Measurements from ENCODE around the gene GCNT1.

Gene GCNT1

DNA sequence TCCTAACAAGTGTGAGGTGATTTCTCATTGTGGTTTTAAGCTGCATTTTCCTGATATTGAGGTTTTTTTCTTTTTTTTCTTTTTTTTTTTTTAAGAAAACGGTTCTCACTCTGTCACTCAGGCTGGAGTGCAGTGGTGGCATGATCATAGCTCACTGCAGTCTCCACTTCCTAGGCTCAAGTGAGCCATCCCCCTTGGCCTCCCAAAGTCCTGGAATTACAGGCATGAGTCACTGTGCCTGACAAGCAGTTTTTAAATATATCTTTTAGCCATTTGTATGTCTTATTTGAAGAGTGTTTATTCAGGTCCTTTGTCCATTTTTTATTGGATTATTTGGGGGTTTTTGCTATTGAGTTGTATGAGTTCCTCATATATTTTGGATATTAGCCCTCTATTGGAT, 53.8 kb downstream of the GCNT1 start:
- H3F3A ChIP-seq (ENCODE audit: insufficient read depth, low read length), result no peaks in the 10 kb centered on the region
- H3K4me1 ChIP-seq (ENCODE audit: insufficient read depth, low read length, severe bottlenecking), result peaks cover 22% of the 10 kb centered on the region
- TF ChIP-seq, protein P1, sequence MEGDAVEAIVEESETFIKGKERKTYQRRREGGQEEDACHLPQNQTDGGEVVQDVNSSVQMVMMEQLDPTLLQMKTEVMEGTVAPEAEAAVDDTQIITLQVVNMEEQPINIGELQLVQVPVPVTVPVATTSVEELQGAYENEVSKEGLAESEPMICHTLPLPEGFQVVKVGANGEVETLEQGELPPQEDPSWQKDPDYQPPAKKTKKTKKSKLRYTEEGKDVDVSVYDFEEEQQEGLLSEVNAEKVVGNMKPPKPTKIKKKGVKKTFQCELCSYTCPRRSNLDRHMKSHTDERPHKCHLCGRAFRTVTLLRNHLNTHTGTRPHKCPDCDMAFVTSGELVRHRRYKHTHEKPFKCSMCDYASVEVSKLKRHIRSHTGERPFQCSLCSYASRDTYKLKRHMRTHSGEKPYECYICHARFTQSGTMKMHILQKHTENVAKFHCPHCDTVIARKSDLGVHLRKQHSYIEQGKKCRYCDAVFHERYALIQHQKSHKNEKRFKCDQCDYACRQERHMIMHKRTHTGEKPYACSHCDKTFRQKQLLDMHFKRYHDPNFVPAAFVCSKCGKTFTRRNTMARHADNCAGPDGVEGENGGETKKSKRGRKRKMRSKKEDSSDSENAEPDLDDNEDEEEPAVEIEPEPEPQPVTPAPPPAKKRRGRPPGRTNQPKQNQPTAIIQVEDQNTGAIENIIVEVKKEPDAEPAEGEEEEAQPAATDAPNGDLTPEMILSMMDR (IDR thresholded peaks at IDR 0.05; ENCODE audit: low read length), result no peak
- no peak for TF ChIP-seq EZH2 (IDR thresholded peaks at IDR 0.05; ENCODE audit: borderline replicate concordance, low read length)
- H3K9me3 ChIP-seq (ENCODE audit: low read length), result peaks cover 3% of the 10 kb centered on the region; the same call in 1 of the 2 replicates
- H3K4me3 ChIP-seq (ENCODE audit: low read depth, low read length, poor library complexity, severe bottlenecking), result no peak overlapping the region
- H3K9ac ChIP-seq (ENCODE audit: low read length), result no peak overlapping the region
- H3K27me3 ChIP-seq (ENCODE audit: insufficient read depth, low read length), result no peaks in the 10 kb centered on the region
- no peaks in the 10 kb centered on the region; the same call in 1 of the 2 replicates for H3K36me3 ChIP-seq (ENCODE audit: insufficient read depth, low read length)
- no peaks in the 10 kb centered on the region for H3K79me2 ChIP-seq (ENCODE audit: insufficient read depth, low read length)
- no peak overlapping the region for H3K4me2 ChIP-seq (ENCODE audit: low read length)
- no peak overlapping the region for H3K27ac ChIP-seq (ENCODE audit: low read depth, low read length, poor library complexity, severe bottlenecking)
- no peaks in the 10 kb centered on the region for H3K9me2 ChIP-seq (ENCODE audit: low read depth, low read length)
- H2AFZ ChIP-seq (ENCODE audit: low read length), result no peak overlapping the region
- H4K20me1 ChIP-seq (ENCODE audit: insufficient read depth, low read length), result no peaks in the 10 kb centered on the region

DNA sequence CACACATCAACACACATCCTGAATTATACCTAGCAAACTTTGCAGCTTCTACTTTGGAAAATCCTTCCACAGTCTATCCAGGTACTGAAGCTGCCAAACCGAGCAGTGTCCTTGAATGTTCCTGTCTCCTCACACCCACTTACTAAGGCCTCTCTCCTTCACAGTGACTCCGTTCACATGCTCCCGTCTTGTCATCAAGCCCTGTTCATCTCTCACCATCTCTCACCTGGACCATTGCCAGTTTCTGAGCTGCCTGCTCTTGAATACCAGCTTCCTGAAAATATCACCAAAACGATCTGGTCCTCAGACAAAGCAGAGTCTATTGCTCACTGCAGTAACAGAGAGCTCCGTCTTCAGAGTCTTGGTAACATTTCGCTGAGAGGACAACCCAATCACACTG, 57.4 kb downstream of the GCNT1 start:
- no peaks in the 10 kb centered on the region for H3F3A ChIP-seq (ENCODE audit: insufficient read depth, low read length)
- no peak overlapping the region for H3K4me3 ChIP-seq (ENCODE audit: low read depth, low read length, poor library complexity, severe bottlenecking)
- TF ChIP-seq, protein P1 (IDR thresholded peaks at IDR 0.05; ENCODE audit: low read length), result no peak
- TF ChIP-seq EZH2 (IDR thresholded peaks at IDR 0.05; ENCODE audit: borderline replicate concordance, low read length), result no peak
- peak overlapping the region; percentile 31 for H3K27ac ChIP-seq (ENCODE audit: low read depth, low read length, poor library complexity, severe bottlenecking)
- H4K20me1 ChIP-seq (ENCODE audit: insufficient read depth, low read length), result no peaks in the 10 kb centered on the region
- peak overlapping the region; percentile 20; the same call in 1 of the 2 replicates for H3K4me2 ChIP-seq (ENCODE audit: low read length)
- H3K9me2 ChIP-seq (ENCODE audit: low read depth, low read length), result no peaks in the 10 kb centered on the region
- no peak overlapping the region for H2AFZ ChIP-seq (ENCODE audit: low read length)
- H3K36me3 ChIP-seq (ENCODE audit: insufficient read depth, low read length), result no peaks in the 10 kb centered on the region; the same call in 1 of the 2 replicates
- peaks cover 3% of the 10 kb centered on the region; the same call in 1 of the 2 replicates for H3K9me3 ChIP-seq (ENCODE audit: low read length)
- H3K4me1 ChIP-seq (ENCODE audit: insufficient read depth, low read length, severe bottlenecking), result peaks cover 22% of the 10 kb centered on the region
- no peaks in the 10 kb centered on the region for H3K27me3 ChIP-seq (ENCODE audit: insufficient read depth, low read length)
- no peaks in the 10 kb centered on the region for H3K79me2 ChIP-seq (ENCODE audit: insufficient read depth, low read length)
- H3K9ac ChIP-seq (ENCODE audit: low read length), result no peak overlapping the region

DNA sequence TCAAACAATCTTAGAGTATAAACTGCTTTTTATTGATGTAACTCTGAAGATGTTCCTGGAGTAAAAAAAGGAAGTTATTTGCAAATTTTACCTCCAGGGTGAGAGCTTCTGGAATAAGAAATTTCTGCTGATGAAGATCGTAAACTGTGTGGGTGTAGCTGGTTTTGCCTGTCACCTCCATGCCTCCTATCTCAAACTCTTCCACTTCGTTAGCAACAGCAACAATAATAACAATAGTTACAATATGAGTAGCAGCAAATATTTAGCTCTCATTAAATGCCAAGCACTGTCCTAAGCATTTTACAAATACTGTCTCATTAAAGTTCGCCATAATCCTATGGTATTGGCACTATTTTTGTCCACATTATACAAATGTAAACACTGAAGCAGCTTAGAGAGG, 57.9 kb downstream of the GCNT1 start:
- TF ChIP-seq EZH2 (IDR thresholded peaks at IDR 0.05; ENCODE audit: borderline replicate concordance, low read length), result no peak
- TF ChIP-seq, protein P1 (IDR thresholded peaks at IDR 0.05; ENCODE audit: low read length), result no peak
- no peak overlapping the region for H3K9ac ChIP-seq (ENCODE audit: low read length)
- H3F3A ChIP-seq (ENCODE audit: insufficient read depth, low read length), result no peaks in the 10 kb centered on the region
- peaks cover 25% of the 10 kb centered on the region for H3K4me1 ChIP-seq (ENCODE audit: insufficient read depth, low read length, severe bottlenecking)
- H3K9me3 ChIP-seq (ENCODE audit: low read length), result peaks cover 3% of the 10 kb centered on the region; the same call in 1 of the 2 replicates
- H3K9me2 ChIP-seq (ENCODE audit: low read depth, low read length), result no peaks in the 10 kb centered on the region
- H3K27ac ChIP-seq (ENCODE audit: low read depth, low read length, poor library complexity, severe bottlenecking), result peak overlapping the region; percentile 31
- H2AFZ ChIP-seq (ENCODE audit: low read length), result no peak overlapping the region
- H4K20me1 ChIP-seq (ENCODE audit: insufficient read depth, low read length), result no peaks in the 10 kb centered on the region
- no peaks in the 10 kb centered on the region for H3K79me2 ChIP-seq (ENCODE audit: insufficient read depth, low read length)
- peak overlapping the region; percentile 20; the same call in 1 of the 2 replicates for H3K4me2 ChIP-seq (ENCODE audit: low read length)
- no peaks in the 10 kb centered on the region; the same call in 1 of the 2 replicates for H3K36me3 ChIP-seq (ENCODE audit: insufficient read depth, low read length)
- no peak overlapping the region for H3K4me3 ChIP-seq (ENCODE audit: low read depth, low read length, poor library complexity, severe bottlenecking)
- H3K27me3 ChIP-seq (ENCODE audit: insufficient read depth, low read length), result no peaks in the 10 kb centered on the region

All from OCI-LY1 (cell line).